ENCODE data around the gene NINJ2. TPM values are rescaled to one million over a fixed set of nuclear protein-coding genes. Genes with fewer than 3 reads are reported as not detected.

The NINJ2 gene
- polyA plus RNA-seq, 2 of the 4 experiments (the other 2 are of a cell fraction) = 0.76 to 1.2 TPM

GRCh38 chr12:586318-587071 lies 76.8 kb downstream of the NINJ2 start:
- Histone ChIP-seq H3K9me3 (no peaks in the 10 kb centered on the region), H3K4me3 (no peak overlapping the region), H3K27ac (peak overlapping the region in 1 of 2 experiments; percentile 26; a peak in 2 of 6 replicates), H3K4me2 (no peak overlapping the region), H3K4me1 (peaks cover 9% of the 10 kb centered on the region; the same call in 2 of the 3 replicates)
- ATAC-seq = no peak; a peak in 1 of 6 replicates
- ChIA-PET POLR2A (interaction anchor here (0.5 kb wide), 1 partner anchor 23 kb away, joined by 9 read pairs; no protein-coding TSS in a partner anchor), CTCF (interaction anchor here (0.8 to 4.5 kb wide), 7 partner anchors 10 to 363 kb away, joined by 3 to 24 read pairs (median 5); partner anchors contain the start of gene RAD52)
- WGBS (ENCODE audit: missing lambda C conversion rate) = 91% methylated on average over 16 of the region's 16 CpGs
- no peak for DNase-seq (ENCODE audit: low read depth in 1 of 2, low spot score in 1 of 2)
- no peak for FAIRE-seq
- TF ChIP-seq BHLHE40 (IDR thresholded peaks at IDR 0.05; ENCODE audit: low read depth, low read length) (no peak), RNF2 (IDR thresholded peaks at IDR 0.05; ENCODE audit: borderline replicate concordance, low read depth) (no peak), CHD2 (IDR thresholded peaks at IDR 0.05; ENCODE audit: low read length, partially characterized antibody) (no peak), PBX3 (IDR thresholded peaks at IDR 0.05) (no peak), MAX (IDR thresholded peaks at IDR 0.05) (no peak), HEYL (CRISPR knock-in tag; IDR thresholded peaks at IDR 0.05) (no peak), ESRRA (IDR thresholded peaks at IDR 0.05; ENCODE audit: borderline replicate concordance, low read length) (no peak), RCOR1 (IDR thresholded peaks at IDR 0.05; ENCODE audit: low read depth, low read length) (no peak), HMGXB4 (CRISPR knock-in tag; IDR thresholded peaks at IDR 0.05; ENCODE audit: borderline replicate concordance) (no peak), CHD4 (IDR thresholded peaks at IDR 0.05; ENCODE audit: borderline replicate concordance) (no peak), HOXB5 (CRISPR knock-in tag; IDR thresholded peaks at IDR 0.05) (no peak), FOXS1 (CRISPR knock-in tag; IDR thresholded peaks at IDR 0.05) (no peak), SMC3 (IDR thresholded peaks at IDR 0.05) (no peak), HOXB13 (CRISPR knock-in tag; IDR thresholded peaks at IDR 0.05; ENCODE audit: low read depth) (no peak)

- Histone ChIP-seq H3K4me3 (no peak overlapping the region), H3K4me1 (peaks cover 9% of the 10 kb centered on the region; the same call in 2 of the 3 replicates), H3K4me2 (peak overlapping the region; percentile 19; the same call in 1 of the 3 replicates), H3K27ac (peak overlapping the region; percentile 26 to 34; a peak in 2 of 6 replicates), H3K9me3 (no peaks in the 10 kb centered on the region)
- POLR2A ChIA-PET = no interaction called here
- TF ChIP-seq EHMT2 (IDR thresholded peaks at IDR 0.05; ENCODE audit: low read depth) = no peak
- TF ChIP-seq CHD4 (IDR thresholded peaks at IDR 0.05; ENCODE audit: borderline replicate concordance) = no peak
- no peak for TF ChIP-seq ZFP36 (IDR thresholded peaks at IDR 0.05; ENCODE audit: borderline replicate concordance, partially characterized antibody)
- TF ChIP-seq CTCF (IDR thresholded peaks at IDR 0.05) = no peak
- no peak for TF ChIP-seq ZNF302 (CRISPR knock-in tag; IDR thresholded peaks at IDR 0.05)
- no peak for TF ChIP-seq MAZ (IDR thresholded peaks at IDR 0.05; ENCODE audit: borderline replicate concordance, low read depth, low read length)
- no peak for TF ChIP-seq RAD21 (conservative IDR thresholded peaks at IDR 0.05 in 1 of 2, IDR thresholded peaks at IDR 0.05 in 1 of 2)
- TF ChIP-seq HES2 (IDR thresholded peaks at IDR 0.05) = no peak
- TF ChIP-seq SMC3 (IDR thresholded peaks at IDR 0.05) = no peak
- TF ChIP-seq RARB (CRISPR knock-in tag; IDR thresholded peaks at IDR 0.05) = no peak
- TF ChIP-seq MAX (IDR thresholded peaks at IDR 0.05) = no peak
- TF ChIP-seq TFCP2L1 (CRISPR knock-in tag; IDR thresholded peaks at IDR 0.05) = no peak
- TF ChIP-seq CHD2 (IDR thresholded peaks at IDR 0.05; ENCODE audit: low read length, partially characterized antibody) = no peak
- 60% methylated on average over 30 of the region's 30 CpGs for WGBS (ENCODE audit: missing lambda C conversion rate)
- CTCF ChIA-PET = interaction anchor here (0.6 to 4.5 kb wide), 6 partner anchors 9 to 414 kb away, joined by 4 to 24 read pairs (median 7); no protein-coding TSS in a partner anchor
- DNase-seq (ENCODE audit: low read depth in 1 of 2, low spot score in 1 of 2) (peak in 1 of 2 experiments; percentile 41), ATAC-seq (peak in 1 of 2 experiments; percentile 63; a peak in 3 of 6 replicates), FAIRE-seq (no peak)
Measured at GRCh38 chr12:585062-586061, 77.9 kb downstream of the NINJ2 start.

Data from A549 (cell line).